Suprapubic skin (tissue), 2 donors: Measurements from ENCODE around the gene PRRT3.
"Not testable (repeated sequence)": the region's sequence is repeated elsewhere in the genome, so short reads cannot be mapped to it uniquely, and the experiment has no call there.

Experiments
- EP300 ChIP-seq: sonication (generic); formaldehyde crosslinking; IDR thresholded peaks from one replicate; pipeline ENCODE4 v1.6.1; 2017; ENCODE audit warnings: antibody characterized with exemption
- POLR2A ChIP-seq, 2 donors: fragments of 450-650 bp; IDR thresholded peaks; one replicate each; pipeline ENCODE4 v1.6.1; 2017; ENCODE audit warnings: antibody characterized with exemption in 2 of 2, mild to moderate bottlenecking in 2 of 2, moderate library complexity in 2 of 2

DNA sequence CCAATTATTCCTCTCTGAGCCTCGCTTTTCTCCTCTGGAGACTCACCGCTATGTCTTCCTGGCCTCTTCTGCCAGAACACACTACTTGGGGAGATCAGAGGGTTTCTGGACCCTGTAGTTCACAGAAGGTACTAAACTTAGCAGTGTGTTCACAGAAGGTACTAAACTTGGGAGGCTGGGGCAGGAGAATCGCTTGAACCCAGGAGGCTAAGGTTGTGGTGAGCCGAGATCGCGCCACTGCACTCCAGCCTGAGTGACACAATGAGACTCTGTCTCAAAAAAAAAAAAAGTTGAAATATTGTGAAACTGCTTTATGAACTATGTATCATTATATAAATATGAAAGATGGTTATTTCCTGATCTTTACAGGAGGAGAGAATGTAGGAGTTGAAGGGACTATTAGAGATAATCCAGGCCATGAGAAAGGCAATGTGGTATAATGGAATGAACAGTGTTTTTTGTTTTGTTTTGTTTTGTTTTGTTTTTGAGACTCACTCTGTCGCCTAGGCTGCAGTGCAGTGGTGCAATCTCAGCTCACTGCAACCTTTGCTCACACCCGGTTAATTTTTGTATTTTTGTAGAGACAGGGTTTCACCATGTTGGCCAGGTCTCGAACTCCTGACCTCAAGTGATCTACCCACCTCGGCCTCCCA lies 55.3 kb downstream of the PRRT3 start:
- TF ChIP-seq EP300; POLR2A (IDR thresholded peaks at IDR 0.05): not testable (repeated sequence)
